ENCODE data around the gene COQ8B.
"Not testable (repeated sequence)": the region's sequence is repeated elsewhere in the genome, so short reads cannot be mapped to it uniquely, and the experiment has no call there.

Gene COQ8B

DNA sequence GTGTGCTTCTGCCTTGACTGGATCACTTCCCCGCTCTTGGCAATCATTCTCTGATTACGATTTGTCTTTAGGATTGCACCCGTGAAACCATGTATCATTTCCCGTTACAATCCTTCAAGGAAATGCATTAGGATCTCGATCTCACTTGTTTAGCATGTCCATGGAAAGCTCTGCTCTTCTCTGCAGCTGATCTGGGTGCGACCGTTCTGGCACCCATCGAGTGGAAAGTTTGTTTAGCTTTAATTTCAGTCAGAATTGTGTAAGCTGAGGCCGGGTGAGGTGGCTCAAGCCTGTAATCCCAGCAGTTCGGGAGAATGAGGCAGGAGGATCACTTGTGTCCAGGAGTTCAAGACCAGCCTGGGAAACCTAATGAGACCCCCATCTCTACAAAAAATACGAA is 57.1 kb downstream of the COQ8B start:
- TF ChIP-seq, protein P1, sequence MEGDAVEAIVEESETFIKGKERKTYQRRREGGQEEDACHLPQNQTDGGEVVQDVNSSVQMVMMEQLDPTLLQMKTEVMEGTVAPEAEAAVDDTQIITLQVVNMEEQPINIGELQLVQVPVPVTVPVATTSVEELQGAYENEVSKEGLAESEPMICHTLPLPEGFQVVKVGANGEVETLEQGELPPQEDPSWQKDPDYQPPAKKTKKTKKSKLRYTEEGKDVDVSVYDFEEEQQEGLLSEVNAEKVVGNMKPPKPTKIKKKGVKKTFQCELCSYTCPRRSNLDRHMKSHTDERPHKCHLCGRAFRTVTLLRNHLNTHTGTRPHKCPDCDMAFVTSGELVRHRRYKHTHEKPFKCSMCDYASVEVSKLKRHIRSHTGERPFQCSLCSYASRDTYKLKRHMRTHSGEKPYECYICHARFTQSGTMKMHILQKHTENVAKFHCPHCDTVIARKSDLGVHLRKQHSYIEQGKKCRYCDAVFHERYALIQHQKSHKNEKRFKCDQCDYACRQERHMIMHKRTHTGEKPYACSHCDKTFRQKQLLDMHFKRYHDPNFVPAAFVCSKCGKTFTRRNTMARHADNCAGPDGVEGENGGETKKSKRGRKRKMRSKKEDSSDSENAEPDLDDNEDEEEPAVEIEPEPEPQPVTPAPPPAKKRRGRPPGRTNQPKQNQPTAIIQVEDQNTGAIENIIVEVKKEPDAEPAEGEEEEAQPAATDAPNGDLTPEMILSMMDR (IDR thresholded peaks at IDR 0.05; ENCODE audit: insufficient read depth, missing control alignments), result no peak
- DNase-seq (ENCODE audit: insufficient read length, low spot score) (no peak), FAIRE-seq (no peak)

DNA sequence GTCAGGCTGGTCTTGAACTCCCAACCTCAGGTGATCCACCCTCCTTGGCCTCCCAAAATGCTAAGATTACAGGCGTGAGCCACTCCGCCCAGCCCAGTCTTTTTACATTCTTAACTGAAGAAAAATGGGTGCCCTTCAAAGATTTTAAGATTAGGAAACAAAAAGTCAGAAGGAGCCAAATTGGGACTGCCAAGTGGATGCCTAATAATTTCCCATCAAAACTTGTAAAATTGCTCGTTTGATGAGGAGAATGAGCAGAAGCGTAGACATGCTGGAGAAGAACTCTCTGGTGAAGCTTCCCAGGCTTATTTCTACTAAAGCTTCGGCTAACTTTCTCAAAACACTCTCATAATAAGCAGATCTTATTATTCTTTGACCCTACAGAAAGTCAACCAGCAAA is 57.6 kb downstream of the COQ8B start:
- TF ChIP-seq, protein P1 (IDR thresholded peaks at IDR 0.05; ENCODE audit: insufficient read depth, missing control alignments), result no peak
- DNase-seq (ENCODE audit: insufficient read length, low spot score), result no peak
- FAIRE-seq, result no peak

DNA sequence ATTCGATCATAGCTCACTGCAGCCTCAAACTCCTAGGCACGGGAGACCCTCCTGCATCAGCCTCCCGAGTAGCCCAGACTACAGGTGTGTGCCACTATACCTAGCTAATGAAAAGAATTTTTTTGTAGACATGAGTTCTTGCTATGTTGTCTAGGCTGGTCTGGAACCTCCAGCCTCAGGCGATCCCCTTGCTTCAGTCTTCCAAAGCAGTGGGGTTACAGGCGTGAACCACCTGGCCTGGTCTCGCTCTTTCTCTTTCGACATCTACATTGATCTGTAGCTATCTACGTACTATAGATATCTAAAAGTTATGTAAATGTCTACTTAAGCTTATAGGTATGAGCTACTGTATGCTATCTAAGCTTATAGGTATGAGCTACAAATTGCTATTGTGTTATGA is 58.7 kb downstream of the COQ8B start:
- FAIRE-seq, result no peak
- no peak for DNase-seq (ENCODE audit: insufficient read length, low spot score)
- TF ChIP-seq, protein P1 (IDR thresholded peaks at IDR 0.05; ENCODE audit: insufficient read depth, missing control alignments), result no peak

DNA sequence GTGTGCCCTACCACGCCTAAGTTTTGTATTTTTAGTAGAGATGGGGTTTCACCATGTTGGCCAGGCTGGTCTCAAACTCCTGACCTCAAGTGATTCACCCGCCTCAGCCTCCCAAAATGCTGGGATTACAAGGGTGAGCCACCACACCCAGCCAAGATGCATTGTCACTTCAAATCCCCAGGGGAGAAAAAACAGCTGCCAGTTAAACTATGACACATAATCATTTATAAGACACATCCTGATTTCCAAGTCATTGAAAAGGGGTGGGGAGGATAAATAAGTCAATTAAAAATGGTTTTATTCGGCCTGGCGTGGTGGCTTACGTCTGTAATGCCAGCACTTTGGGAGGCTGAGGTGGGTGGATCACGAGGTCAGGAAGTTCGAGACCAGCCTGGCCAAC is 61.0 kb downstream of the COQ8B start:
- not testable (repeated sequence) for DNase-seq (ENCODE audit: insufficient read length, low spot score); FAIRE-seq

DNA sequence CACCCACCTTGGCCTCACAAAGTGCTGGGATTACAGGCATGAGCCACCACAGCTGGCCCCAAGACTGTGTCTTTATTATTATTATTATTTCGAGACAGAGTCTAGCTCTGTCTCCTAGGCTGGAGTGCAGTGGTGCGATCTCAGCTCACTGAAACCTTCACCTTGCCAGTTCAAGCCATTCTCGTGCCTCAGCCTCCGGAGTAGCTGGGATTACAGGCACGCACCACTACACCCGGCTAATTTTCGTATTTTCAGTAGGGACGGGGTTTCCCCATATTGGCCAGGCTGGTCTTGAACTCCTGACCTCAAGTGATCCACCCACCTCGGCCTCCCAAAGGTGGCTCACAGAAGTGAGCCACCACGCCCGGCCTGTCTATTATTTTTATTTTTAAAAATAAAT is 64.4 kb downstream of the COQ8B start:
- not testable (repeated sequence) for FAIRE-seq; DNase-seq (ENCODE audit: insufficient read length, low spot score)

DNA sequence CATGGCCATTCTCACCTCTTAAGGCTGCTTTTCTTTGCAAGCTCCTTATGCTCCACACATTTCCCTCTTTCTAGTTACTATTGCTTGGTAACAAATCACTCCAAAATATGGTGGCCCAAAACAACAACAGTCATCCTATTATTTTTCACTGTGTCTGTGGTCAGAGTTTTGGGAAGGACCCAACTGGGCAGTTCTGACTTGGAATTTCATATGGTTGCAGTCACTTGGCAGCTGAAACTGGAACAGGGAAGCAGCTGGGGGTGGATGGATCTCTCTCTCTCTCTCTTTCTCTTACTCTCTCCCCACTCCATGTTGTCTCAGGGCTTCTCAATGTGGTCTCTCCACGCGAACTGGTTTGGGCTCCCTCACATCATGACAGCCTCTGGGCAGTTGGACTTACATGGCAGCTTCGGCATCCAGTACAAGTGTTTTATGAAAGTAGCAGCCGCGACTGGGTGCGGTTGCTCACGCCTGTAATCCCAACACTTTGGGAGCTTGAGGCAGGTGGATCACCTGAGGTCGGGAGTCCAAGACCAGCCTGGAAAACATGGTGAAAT is 65.9 kb downstream of the COQ8B start:
- DNase-seq (ENCODE audit: insufficient read length, low spot score) (no peak), FAIRE-seq (no peak)
- TF ChIP-seq, protein P1 (IDR thresholded peaks at IDR 0.05; ENCODE audit: insufficient read depth, missing control alignments), result no peak

DNA sequence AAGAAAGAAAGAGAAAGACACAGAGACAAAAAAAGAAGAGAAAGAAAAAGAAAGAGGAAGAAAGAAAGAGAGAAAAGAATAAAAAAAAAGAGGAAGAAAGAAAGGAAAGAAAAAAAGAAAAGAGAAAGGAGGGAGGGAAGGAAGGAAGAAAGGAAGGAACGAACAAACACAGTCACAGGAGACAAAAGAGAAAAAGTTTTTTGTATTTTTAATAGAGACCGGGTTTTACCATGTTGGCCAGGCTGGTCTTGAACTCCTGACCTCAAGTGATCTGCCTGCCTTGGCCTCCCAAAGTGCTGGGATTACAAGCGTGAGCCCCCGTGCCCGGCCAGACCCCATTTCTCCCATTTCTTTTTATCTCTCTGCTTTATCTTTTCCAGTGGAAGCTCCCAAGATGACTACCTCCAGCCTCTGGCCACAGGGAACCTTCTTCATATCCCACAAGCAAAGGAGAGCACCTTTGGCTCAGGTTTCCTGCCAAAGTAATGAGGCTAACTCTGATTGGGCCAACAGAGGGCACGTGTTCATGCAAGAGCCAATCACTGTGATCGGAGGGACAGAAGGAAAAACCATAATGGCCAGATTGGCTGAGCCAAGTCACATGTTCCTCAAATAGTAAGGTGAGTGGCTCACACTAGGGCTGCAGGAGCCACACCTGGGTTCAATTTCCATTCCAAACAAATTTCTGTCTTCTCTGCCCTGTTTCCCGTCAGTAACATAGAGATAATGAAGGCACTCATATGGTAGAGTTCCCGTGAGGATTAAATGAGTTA is 66.6 kb downstream of the COQ8B start:
- not testable (repeated sequence) for DNase-seq (ENCODE audit: insufficient read length, low spot score); FAIRE-seq

DNA sequence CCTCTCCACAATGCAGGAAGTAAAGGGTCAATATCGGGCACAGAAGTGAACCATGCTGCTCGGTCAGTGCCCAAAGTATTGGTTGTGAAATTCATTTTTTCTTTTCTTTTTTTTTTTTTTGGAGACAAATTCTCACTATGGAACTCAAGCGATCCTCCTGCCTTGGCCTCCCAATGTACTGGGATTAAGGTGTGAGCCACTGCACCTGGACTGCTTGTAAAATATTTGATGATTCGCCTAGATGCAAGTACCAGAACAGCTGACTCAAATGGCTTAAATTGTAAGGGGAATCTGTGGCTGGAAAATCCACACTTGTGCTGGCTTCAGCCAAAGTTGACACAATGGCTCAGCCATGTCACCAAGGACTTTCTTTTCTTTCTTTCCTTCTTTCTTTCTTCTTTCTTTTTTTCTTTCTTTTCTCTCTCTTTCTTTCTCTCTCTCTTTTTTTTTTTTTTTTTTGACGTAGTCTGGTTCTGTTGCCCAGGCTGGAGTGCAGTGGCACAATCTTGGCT is 69.9 kb downstream of the COQ8B start:
- FAIRE-seq, result no peak
- TF ChIP-seq, protein P1 (IDR thresholded peaks at IDR 0.05; ENCODE audit: insufficient read depth, missing control alignments), result no peak
- no peak for DNase-seq (ENCODE audit: insufficient read length, low spot score)
